GM12873 (cell line): ENCODE measurements around the gene GINM1.

Experiments
- CTCF ChIP-seq: IDR thresholded peaks from 2 replicates; pipeline ENCODE4 v1.5.1; 2012; ENCODE audit warnings: low read depth, mild to moderate bottlenecking, moderate library complexity, low read length, control low read depth; ENCODE audit not compliant: insufficient read depth; ENCODE audit errors: missing control alignments

The GINM1 gene

GRCh38 chr6:149545754-149546471 is 20.3 kb upstream of the GINM1 start, which contains the start of gene PPIL4:
Gene PPIL4 (minus strand): TSS chr6:149546043. CDS start chr6:149546005, 38 bp downstream.
- peak; percentile 81 for TF ChIP-seq CTCF

GRCh38 chr6:149551920-149552319 is 14.3 kb upstream of the GINM1 start:
- no peak for TF ChIP-seq CTCF

GRCh38 chr6:149558029-149558428 is 8.1 kb upstream of the GINM1 start:
- TF ChIP-seq CTCF: no peak

GRCh38 chr6:149559389-149559788 is 6.8 kb upstream of the GINM1 start:
- TF ChIP-seq CTCF: no peak

GRCh38 chr6:149560736-149561135 is 5.4 kb upstream of the GINM1 start:
- TF ChIP-seq CTCF: peak; percentile 67

- no peak for TF ChIP-seq CTCF
Observed at GRCh38 chr6:149563203-149563927, 2.8 kb upstream of the GINM1 start.

GRCh38 chr6:149563928-149564325 is 2.2 kb upstream of the GINM1 start:
- no peak for TF ChIP-seq CTCF
